ENCODE measurements around the gene SCYGR2. TPM values are rescaled to one million over a fixed set of nuclear protein-coding genes. Genes with fewer than 3 reads are reported as not detected.

Gene SCYGR2
- total RNA-seq, 1 donor from 2014 or later, result not detected

Other genes starting within 250 kb of the SCYGR2 start
- not detected in 2 replicates for gene TM4SF20, start 219.6 kb upstream of the SCYGR2 start, total RNA-seq
- gene SCYGR1, start 210.9 kb upstream of the SCYGR2 start, total RNA-seq, result not detected in 2 replicates
- 70.3 and 105 TPM in 2 replicates for gene AGFG1, start 126.7 kb upstream of the SCYGR2 start, total RNA-seq
- gene SCYGR3, start 15.9 kb downstream of the SCYGR2 start, total RNA-seq, result not detected in 2 replicates
- gene SCYGR4, start 18.6 kb downstream of the SCYGR2 start, total RNA-seq, result not detected in 2 replicates
- gene SCYGR5, start 67.9 kb downstream of the SCYGR2 start, total RNA-seq, result not detected in 2 replicates
- 0.07 and 0.39 TPM in 2 replicates for gene SLC19A3, start 119.1 kb downstream of the SCYGR2 start, total RNA-seq
- not detected in 2 replicates for gene SCYGR6, start 125.9 kb downstream of the SCYGR2 start, total RNA-seq
- gene SCYGR7, start 129.4 kb downstream of the SCYGR2 start, total RNA-seq, result not detected in 2 replicates
- gene SCYGR8, start 147.0 kb downstream of the SCYGR2 start, total RNA-seq, result not detected in 2 replicates
- gene CCL20, start 214.9 kb downstream of the SCYGR2 start, total RNA-seq, result 1.1 TPM in 1 of 2 replicates, not detected in the other

All from pulmonary artery endothelial cell (primary cell).